Measurements from ENCODE around the gene ATP9B. TPM values are rescaled to one million over a fixed set of nuclear protein-coding genes. Genes with fewer than 3 reads are reported as not detected.

ATP9B gene
- total RNA-seq, 1 experiment from 2014 or later, result 20.9 TPM

DNA sequence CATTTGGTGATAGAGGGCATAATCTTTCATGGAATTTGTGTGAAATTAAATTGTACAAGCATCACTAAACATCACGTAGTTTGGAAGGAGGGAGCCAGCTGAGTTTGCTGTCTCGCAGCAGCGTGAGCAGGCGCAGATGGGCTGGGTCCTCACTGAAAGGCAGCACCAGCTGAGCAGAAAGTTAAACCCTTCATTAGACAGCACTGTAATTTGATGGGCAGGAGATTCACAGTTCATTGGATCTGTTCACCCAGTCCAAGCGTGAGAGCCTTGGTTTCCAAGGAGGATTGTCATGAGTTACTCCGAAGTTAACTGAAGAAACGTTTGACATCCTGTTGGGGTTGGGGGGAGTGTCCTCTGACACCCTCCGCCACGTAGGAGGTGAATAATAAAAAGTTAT is 236.7 kb downstream of the ATP9B start:
- no peak overlapping the region for H3K4me3 Mint-ChIP-seq
- DNase-seq, result no peak
- no peak overlapping the region; a peak in 1 of 7 replicates for H3K27ac Mint-ChIP-seq
- no peak overlapping the region for H3K23ac ChIP-seq (ENCODE audit: insufficient read length, low read depth, low read length)
- no peak overlapping the region for H3K27ac ChIP-seq (ENCODE audit: insufficient read length, low read depth, low read length)
- H3K56ac ChIP-seq (ENCODE audit: insufficient read length, low read depth, low read length), result no peak overlapping the region
- no peak overlapping the region for H3K18ac ChIP-seq (ENCODE audit: insufficient read length, low read depth, low read length)
- no peak overlapping the region for H2BK120ac ChIP-seq (ENCODE audit: low read depth, low read length, poor library complexity, severe bottlenecking)
- no peaks in the 10 kb centered on the region for H3K27me3 ChIP-seq (ENCODE audit: insufficient read depth, low read length)
- no peak overlapping the region for H2AK5ac ChIP-seq (ENCODE audit: insufficient read length, low read length)
- no peak overlapping the region for H3K4ac ChIP-seq (ENCODE audit: low read depth, low read length)
- no peak overlapping the region for H2BK20ac ChIP-seq (ENCODE audit: low read depth, low read length, poor library complexity, severe bottlenecking)
- no peak overlapping the region for H2AFZ ChIP-seq (ENCODE audit: low read length)
- H3K23me2 ChIP-seq (ENCODE audit: insufficient read length, low read depth, low read length, poor library complexity, severe bottlenecking), result no peaks in the 10 kb centered on the region
- H3K27me3 Mint-ChIP-seq (ENCODE audit: low read depth), result no peaks in the 10 kb centered on the region
- H4K5ac ChIP-seq (ENCODE audit: insufficient read length, low read depth, low read length), result no peak overlapping the region
- H3K9ac ChIP-seq (ENCODE audit: extremely low read depth, insufficient read length, low read length), result no peak overlapping the region
- H3K9me3 ChIP-seq (ENCODE audit: control insufficient read depth, low read depth, low read length), result no peaks in the 10 kb centered on the region
- no peak overlapping the region for H2BK12ac ChIP-seq (ENCODE audit: insufficient read length, low read depth, low read length)
- no peak overlapping the region for H4K91ac ChIP-seq (ENCODE audit: insufficient read length, low read depth, low read length)
- WGBS (ENCODE audit: extremely low coverage, insufficient read length, low lambda C conversion rate), result no CpG with 5 or more reads among the region's 9 CpGs
- no peaks in the 10 kb centered on the region for H3K4me1 Mint-ChIP-seq
- no peak overlapping the region for H3K14ac ChIP-seq (ENCODE audit: insufficient read depth, low read length)
- no peak overlapping the region for H2BK15ac ChIP-seq (ENCODE audit: low read depth, low read length)
- no peak overlapping the region for H4K8ac ChIP-seq (replicated peaks; ENCODE audit: insufficient read length, low read depth, low read length)
- no peaks in the 10 kb centered on the region for H3K79me2 ChIP-seq (ENCODE audit: insufficient read depth, low read length)
- TF ChIP-seq, protein P1, sequence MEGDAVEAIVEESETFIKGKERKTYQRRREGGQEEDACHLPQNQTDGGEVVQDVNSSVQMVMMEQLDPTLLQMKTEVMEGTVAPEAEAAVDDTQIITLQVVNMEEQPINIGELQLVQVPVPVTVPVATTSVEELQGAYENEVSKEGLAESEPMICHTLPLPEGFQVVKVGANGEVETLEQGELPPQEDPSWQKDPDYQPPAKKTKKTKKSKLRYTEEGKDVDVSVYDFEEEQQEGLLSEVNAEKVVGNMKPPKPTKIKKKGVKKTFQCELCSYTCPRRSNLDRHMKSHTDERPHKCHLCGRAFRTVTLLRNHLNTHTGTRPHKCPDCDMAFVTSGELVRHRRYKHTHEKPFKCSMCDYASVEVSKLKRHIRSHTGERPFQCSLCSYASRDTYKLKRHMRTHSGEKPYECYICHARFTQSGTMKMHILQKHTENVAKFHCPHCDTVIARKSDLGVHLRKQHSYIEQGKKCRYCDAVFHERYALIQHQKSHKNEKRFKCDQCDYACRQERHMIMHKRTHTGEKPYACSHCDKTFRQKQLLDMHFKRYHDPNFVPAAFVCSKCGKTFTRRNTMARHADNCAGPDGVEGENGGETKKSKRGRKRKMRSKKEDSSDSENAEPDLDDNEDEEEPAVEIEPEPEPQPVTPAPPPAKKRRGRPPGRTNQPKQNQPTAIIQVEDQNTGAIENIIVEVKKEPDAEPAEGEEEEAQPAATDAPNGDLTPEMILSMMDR (conservative IDR thresholded peaks at IDR 0.05), result no peak
- no peak overlapping the region for H3K4me2 ChIP-seq (ENCODE audit: insufficient read depth, insufficient read length, low read length)
- H3K4me1 ChIP-seq (ENCODE audit: insufficient read depth, low read length), result no peaks in the 10 kb centered on the region
- H3K36me3 Mint-ChIP-seq (ENCODE audit: insufficient read depth in 1 of 3, low read depth in 3 of 3), result peaks cover 11 to 22% (median 14%) of the 10 kb centered on the region in 3 experiments
- H4K20me1 ChIP-seq (ENCODE audit: control insufficient read depth, insufficient read depth, insufficient read length), result no peaks in the 10 kb centered on the region
- no peaks in the 10 kb centered on the region for H3K9me3 Mint-ChIP-seq
- no peaks in the 10 kb centered on the region for H3K79me1 ChIP-seq (ENCODE audit: insufficient read depth, low read depth, low read length, poor library complexity, severe bottlenecking)
- H2BK5ac ChIP-seq (ENCODE audit: insufficient read length, low read length), result no peak overlapping the region
- H3T11ph ChIP-seq (ENCODE audit: low read length), result no peak overlapping the region
